ENCODE data around the gene TMCC1. TPM values are rescaled to one million over a fixed set of nuclear protein-coding genes. Genes with fewer than 3 reads are reported as not detected.
"Not testable (repeated sequence)": the region's sequence is repeated elsewhere in the genome, so short reads cannot be mapped to it uniquely, and the experiment has no call there.

The TMCC1 gene
- total RNA-seq, 2 experiments from 2014 or later: 13.6 to 14.3 TPM

DNA sequence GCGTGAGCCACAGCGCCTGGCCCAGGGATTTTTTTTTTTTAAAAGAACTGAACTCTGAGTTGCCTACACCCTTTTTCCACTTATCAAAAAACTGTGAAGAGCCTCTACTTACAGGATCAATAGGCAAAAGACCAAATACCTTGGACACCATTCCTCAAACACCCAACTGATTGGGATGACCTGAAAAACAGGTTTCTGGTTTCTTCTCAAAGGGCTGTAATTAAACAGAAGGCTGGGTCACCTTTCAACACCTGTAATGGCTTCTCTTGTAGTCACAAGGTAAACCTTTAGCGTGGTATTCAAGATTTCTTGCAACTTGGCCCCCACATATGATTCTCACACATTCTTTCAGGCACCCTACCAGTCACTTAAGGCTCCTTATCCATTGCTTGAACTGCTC, 248.7 kb downstream of the TMCC1 start:
- no peaks in the 10 kb centered on the region for H3K36me3 Mint-ChIP-seq (ENCODE audit: low read depth)
- no peak overlapping the region for H3K27ac Mint-ChIP-seq
- intact Hi-C loops (cut with micrococcal nuclease): no loop called here
- no peaks in the 10 kb centered on the region for H3K4me1 Mint-ChIP-seq (ENCODE audit: low read depth)
- H3K27me3 Mint-ChIP-seq (ENCODE audit: low read depth): no peaks in the 10 kb centered on the region
- no peaks in the 10 kb centered on the region for H3K9me3 Mint-ChIP-seq
- DNase-seq: no peak
- H3K4me3 Mint-ChIP-seq: no peak overlapping the region
- CTCF ChIA-PET: interaction anchor here (0.5 kb wide), 1 partner anchor 181 kb away, joined by 4 read pairs; no protein-coding TSS in a partner anchor

GRCh38 chr3:129641567-129642260, 251.8 kb downstream of the TMCC1 start:
- H3K27me3 Mint-ChIP-seq (ENCODE audit: low read depth); H3K4me1 Mint-ChIP-seq (ENCODE audit: low read depth); H3K4me3 Mint-ChIP-seq; CTCF ChIA-PET; H3K9me3 Mint-ChIP-seq; H3K27ac Mint-ChIP-seq; intact Hi-C loops (cut with micrococcal nuclease); H3K36me3 Mint-ChIP-seq (ENCODE audit: low read depth); DNase-seq: not testable (repeated sequence)

DNA sequence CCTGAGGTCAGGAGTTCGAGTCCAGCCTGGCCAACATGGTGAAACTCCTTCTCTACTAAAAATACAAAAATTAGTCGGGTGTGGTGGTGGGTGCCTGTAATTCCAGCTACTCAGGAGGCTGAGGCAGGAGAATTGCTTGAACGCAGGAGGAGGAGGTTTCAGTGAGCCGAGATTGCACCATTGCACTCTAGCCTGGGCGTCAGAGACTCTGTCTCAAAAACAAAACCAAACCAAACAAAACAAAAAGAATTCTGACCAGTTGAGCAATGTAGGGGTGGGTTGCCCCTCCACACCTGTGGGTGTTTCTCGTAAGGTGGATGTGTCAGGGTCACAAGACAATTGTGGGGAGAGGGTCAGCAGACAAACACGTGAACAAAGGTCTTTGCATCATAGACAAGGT, 252.5 kb downstream of the TMCC1 start:
- H3K27me3 Mint-ChIP-seq (ENCODE audit: low read depth); CTCF ChIA-PET; H3K4me1 Mint-ChIP-seq (ENCODE audit: low read depth); H3K36me3 Mint-ChIP-seq (ENCODE audit: low read depth); H3K4me3 Mint-ChIP-seq; H3K9me3 Mint-ChIP-seq; H3K27ac Mint-ChIP-seq; intact Hi-C loops (cut with micrococcal nuclease); DNase-seq: not testable (repeated sequence)

DNA sequence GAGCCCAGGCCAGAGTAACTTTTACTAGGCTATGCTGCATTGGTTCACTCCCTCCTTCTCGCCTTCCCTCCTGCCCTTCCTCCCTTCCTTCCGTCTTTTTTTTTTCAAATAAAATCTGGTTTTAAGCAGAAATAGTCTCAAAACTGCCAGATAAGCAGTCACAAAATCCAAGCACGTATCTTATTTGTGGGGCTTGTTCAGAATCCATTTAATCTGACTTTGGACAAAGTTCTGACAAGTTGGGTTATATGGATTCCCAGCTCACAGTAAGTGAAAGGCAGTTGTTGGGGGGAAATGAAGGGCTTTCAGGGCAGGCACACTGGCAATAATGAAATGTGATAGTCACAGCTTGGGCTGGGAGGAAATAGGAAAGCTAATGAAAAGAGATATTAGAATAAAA, 255.0 kb downstream of the TMCC1 start:
- CTCF ChIA-PET: interaction anchor here (0.6 to 1.3 kb wide), 3 partner anchors 11 to 31 kb away, joined by 3 to 4 read pairs (median 3); no protein-coding TSS in a partner anchor

GRCh38 chr3:129636082-129636481, 257.4 kb downstream of the TMCC1 start:
- Mint-ChIP-seq H3K27ac (no peak overlapping the region), H3K4me3 (no peak overlapping the region), H3K27me3 (ENCODE audit: low read depth) (no peaks in the 10 kb centered on the region), H3K4me1 (ENCODE audit: low read depth) (no peaks in the 10 kb centered on the region), H3K9me3 (no peaks in the 10 kb centered on the region), H3K36me3 (ENCODE audit: low read depth) (no peaks in the 10 kb centered on the region)
- intact Hi-C loops (cut with micrococcal nuclease): no loop called here
- CTCF ChIA-PET: no interaction called here
- no peak for DNase-seq

More for the DNA sequence above, 255.0 kb downstream of the TMCC1 start:
- H3K27ac Mint-ChIP-seq: no peak overlapping the region
- no peaks in the 10 kb centered on the region for H3K27me3 Mint-ChIP-seq (ENCODE audit: low read depth)
- no peak overlapping the region for H3K4me3 Mint-ChIP-seq
- H3K4me1 Mint-ChIP-seq (ENCODE audit: low read depth): no peaks in the 10 kb centered on the region
- intact Hi-C loops (cut with micrococcal nuclease): no loop called here
- DNase-seq: no peak
- H3K36me3 Mint-ChIP-seq (ENCODE audit: low read depth): no peaks in the 10 kb centered on the region
- no peaks in the 10 kb centered on the region for H3K9me3 Mint-ChIP-seq

GRCh38 chr3:129635656-129636055, 257.9 kb downstream of the TMCC1 start:
- H3K4me3 Mint-ChIP-seq: no peak overlapping the region
- H3K9me3 Mint-ChIP-seq: no peaks in the 10 kb centered on the region
- intact Hi-C loops (cut with micrococcal nuclease): no loop called here
- no peaks in the 10 kb centered on the region for H3K27me3 Mint-ChIP-seq (ENCODE audit: low read depth)
- no peaks in the 10 kb centered on the region for H3K4me1 Mint-ChIP-seq (ENCODE audit: low read depth)
- H3K27ac Mint-ChIP-seq: no peak overlapping the region
- no peak for DNase-seq
- CTCF ChIA-PET: no interaction called here
- no peaks in the 10 kb centered on the region for H3K36me3 Mint-ChIP-seq (ENCODE audit: low read depth)

DNA sequence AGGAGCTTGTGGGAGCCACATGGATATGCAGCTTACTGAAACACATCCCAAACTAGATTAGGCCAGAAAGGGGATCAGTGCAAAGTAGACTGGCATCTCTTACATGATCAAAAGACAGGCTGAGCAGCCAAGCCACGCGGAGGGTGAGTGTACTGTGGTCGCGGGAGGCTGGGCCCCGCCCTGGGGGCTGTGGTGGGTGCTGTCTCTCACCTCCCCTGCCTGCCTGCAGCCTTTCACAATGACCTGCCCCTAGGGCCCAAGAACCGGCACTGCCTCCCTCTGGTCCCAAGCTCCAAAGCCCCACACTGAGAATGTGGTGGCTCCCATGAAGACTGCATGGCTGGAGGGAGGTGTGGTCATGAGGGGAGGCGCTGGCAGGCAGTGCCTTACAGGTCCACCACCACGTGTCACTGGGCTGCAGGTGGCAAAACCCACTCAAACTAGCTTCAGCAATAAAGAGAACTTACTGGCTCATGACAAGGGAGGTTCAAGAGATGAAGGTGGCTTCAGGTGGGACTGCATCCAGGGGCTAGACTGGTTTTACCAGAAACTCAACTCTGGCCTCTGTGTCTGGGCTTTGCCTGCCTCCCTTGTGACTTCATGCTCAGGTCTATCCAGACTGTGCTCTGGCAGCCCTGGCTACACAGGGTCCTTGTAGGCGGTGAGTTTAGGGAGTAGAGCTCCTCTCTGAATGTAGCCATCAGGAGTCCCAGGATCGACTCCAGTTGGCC, 259.6 kb downstream of the TMCC1 start:
- no peaks in the 10 kb centered on the region for H3K36me3 Mint-ChIP-seq (ENCODE audit: low read depth)
- CTCF ChIA-PET: interaction anchor here (0.7 kb wide), 1 partner anchor 235 kb away, joined by 3 read pairs; no protein-coding TSS in a partner anchor
- no peaks in the 10 kb centered on the region for H3K9me3 Mint-ChIP-seq
- no peak overlapping the region for H3K4me3 Mint-ChIP-seq
- H3K4me1 Mint-ChIP-seq (ENCODE audit: low read depth): no peaks in the 10 kb centered on the region
- no peaks in the 10 kb centered on the region for H3K27me3 Mint-ChIP-seq (ENCODE audit: low read depth)
- no peak overlapping the region for H3K27ac Mint-ChIP-seq
- intact Hi-C loops (cut with micrococcal nuclease): no loop called here
- DNase-seq: no peak

DNA sequence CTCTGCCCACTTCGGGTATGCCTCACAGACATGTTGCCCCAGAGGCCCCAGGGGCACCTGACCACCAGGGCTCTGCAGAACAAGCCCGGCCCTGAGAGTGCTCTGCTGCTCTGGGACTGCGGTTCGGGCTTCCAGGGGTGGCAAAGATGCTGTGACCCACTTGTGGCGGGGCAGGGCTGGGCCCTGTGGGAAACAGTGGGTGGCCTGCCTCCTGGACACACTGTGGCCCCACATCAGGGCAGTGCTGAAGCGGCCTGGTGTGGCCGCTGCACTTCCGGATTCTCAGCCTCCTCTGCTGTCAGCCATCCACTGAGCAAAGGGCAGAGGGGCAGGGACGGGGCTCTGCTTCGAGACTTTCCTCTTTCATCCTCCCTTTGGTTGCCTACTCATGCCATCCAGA, 260.5 kb downstream of the TMCC1 start:
- intact Hi-C loops (cut with micrococcal nuclease): no loop called here
- Mint-ChIP-seq H3K36me3 (ENCODE audit: low read depth) (no peaks in the 10 kb centered on the region), H3K27ac (no peak overlapping the region), H3K9me3 (no peaks in the 10 kb centered on the region), H3K4me1 (ENCODE audit: low read depth) (peaks cover 3% of the 10 kb centered on the region), H3K4me3 (no peak overlapping the region), H3K27me3 (ENCODE audit: low read depth) (no peaks in the 10 kb centered on the region)
- CTCF ChIA-PET: no interaction called here
- no peak for DNase-seq

- no peak for DNase-seq
- intact Hi-C loops (cut with micrococcal nuclease): no loop called here
- Mint-ChIP-seq H3K9me3 (no peaks in the 10 kb centered on the region), H3K4me3 (no peak overlapping the region), H3K27me3 (ENCODE audit: low read depth) (no peaks in the 10 kb centered on the region), H3K36me3 (ENCODE audit: low read depth) (no peaks in the 10 kb centered on the region), H3K27ac (no peak overlapping the region), H3K4me1 (ENCODE audit: low read depth) (peaks cover 5% of the 10 kb centered on the region)
- CTCF ChIA-PET: no interaction called here
These were observed 261.0 kb downstream of the TMCC1 start for GRCh38 chr3:129632556-129632955.

- Mint-ChIP-seq H3K9me3 (no peaks in the 10 kb centered on the region), H3K4me3 (no peak overlapping the region), H3K4me1 (ENCODE audit: low read depth) (peaks cover 5% of the 10 kb centered on the region), H3K27me3 (ENCODE audit: low read depth) (no peaks in the 10 kb centered on the region), H3K36me3 (ENCODE audit: low read depth) (no peaks in the 10 kb centered on the region), H3K27ac (no peak overlapping the region)
- no peak for DNase-seq
- intact Hi-C loops (cut with micrococcal nuclease): no loop called here
- CTCF ChIA-PET: interaction anchor here (1.1 kb wide), 1 partner anchor 310 kb away, joined by 3 read pairs; no protein-coding TSS in a partner anchor
These were observed 261.5 kb downstream of the TMCC1 start for GRCh38 chr3:129632056-129632455.

DNA sequence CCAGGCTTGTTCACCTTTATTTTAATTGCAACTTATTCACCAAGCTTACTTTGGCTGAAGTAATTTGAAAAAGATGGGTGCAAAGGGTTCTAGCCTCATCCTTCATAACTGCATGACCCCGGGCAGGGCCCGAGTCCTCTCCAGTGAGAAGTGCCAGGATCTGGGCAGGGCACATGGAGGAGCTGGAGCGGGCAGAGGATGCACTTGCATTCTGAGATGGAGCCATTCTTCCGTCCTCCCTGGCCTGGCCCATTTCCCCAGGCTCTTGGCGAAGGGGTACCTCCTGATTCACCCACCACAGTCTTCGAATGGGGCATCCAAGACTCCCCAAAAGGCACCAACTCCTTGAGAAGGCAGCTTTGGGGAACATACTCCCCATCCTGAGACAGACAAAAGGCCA, 264.5 kb downstream of the TMCC1 start:
- no peak for DNase-seq
- H3K4me3 Mint-ChIP-seq: no peak overlapping the region
- no peaks in the 10 kb centered on the region for H3K9me3 Mint-ChIP-seq
- H3K4me1 Mint-ChIP-seq (ENCODE audit: low read depth): peaks cover 10% of the 10 kb centered on the region
- no peaks in the 10 kb centered on the region for H3K27me3 Mint-ChIP-seq (ENCODE audit: low read depth)
- no peaks in the 10 kb centered on the region for H3K36me3 Mint-ChIP-seq (ENCODE audit: low read depth)
- no peak overlapping the region for H3K27ac Mint-ChIP-seq
- CTCF ChIA-PET: interaction anchor here (0.6 to 2.9 kb wide), 10 partner anchors 17 to 484 kb away, joined by 3 to 15 read pairs (median 3); no protein-coding TSS in a partner anchor
- intact Hi-C loops (cut with micrococcal nuclease): loop anchor here (2.0 to 5.0 kb wide), 3 partner anchors 374 to 483 kb away; no protein-coding TSS in a partner anchor

- H3K4me1 Mint-ChIP-seq (ENCODE audit: low read depth): peaks cover 10% of the 10 kb centered on the region
- no peaks in the 10 kb centered on the region for H3K9me3 Mint-ChIP-seq
- no peak overlapping the region for H3K27ac Mint-ChIP-seq
- peak overlapping the region; percentile 92 for H3K4me3 Mint-ChIP-seq
- no peak for DNase-seq
- intact Hi-C loops (cut with micrococcal nuclease): loop anchor here (1.0 to 5.0 kb wide), 7 partner anchors 138 to 484 kb away; no protein-coding TSS in a partner anchor
- H3K27me3 Mint-ChIP-seq (ENCODE audit: low read depth): no peaks in the 10 kb centered on the region
- H3K36me3 Mint-ChIP-seq (ENCODE audit: low read depth): no peaks in the 10 kb centered on the region
- CTCF ChIA-PET: interaction anchor here (0.6 to 2.9 kb wide), 14 partner anchors 10 to 378 kb away, joined by 3 to 15 read pairs (median 4); no protein-coding TSS in a partner anchor
These were observed 265.4 kb downstream of the TMCC1 start for GRCh38 chr3:129628169-129628522.
